HepG2 (cell line): ENCODE measurements around the gene ZNF318. TPM values are rescaled to one million over a fixed set of nuclear protein-coding genes. Genes with fewer than 3 reads are reported as not detected.

Experiments used
- FOXA3 ChIP-seq: IDR thresholded peaks from 2 replicates; pipeline ENCODE4 v1.6.1; 2016; ENCODE audit warnings: missing genetic modification reagents, missing compliant biosample characterization
- RBAK ChIP-seq: sonication (generic); formaldehyde crosslinking; IDR thresholded peaks from 2 replicates; pipeline ENCODE4 v1.5.1; 2020; ENCODE audit warnings: mild to moderate bottlenecking, missing genetic modification reagents
- RNF2 ChIP-seq: fragments of 450-650 bp; conservative IDR thresholded peaks from 2 replicates; pipeline ENCODE4 v1.6.1; 2016; ENCODE audit warnings: low read depth
- ZNF264 ChIP-seq: sonication (generic); formaldehyde crosslinking; IDR thresholded peaks from 2 replicates; pipeline ENCODE4 v1.4.0; 2020; ENCODE audit warnings: missing genetic modification reagents
- ZNF816 ChIP-seq: sonication (generic); formaldehyde crosslinking; IDR thresholded peaks from 2 replicates; pipeline ENCODE4 v1.8.0; 2022; ENCODE audit warnings: missing genetic modification reagents, mild to moderate bottlenecking, borderline replicate concordance
- polyA plus RNA-seq, 8 experiments: library from polyadenylated mRNA; depleted of rRNA in 3 of 8; stranded (reverse) in 7 of 8; unstranded in 1 of 8; fragments of >200 nt; fragmentation: Illumina TruSeq in 4 of 8; extraction: Trizol in 4 of 8; gene quantifications; 2 replicates each; pipeline versions ENCODE4 v1.2.1 to v1.2.3, GENCODE V29; 2011 to 2016; ENCODE audit warnings: low read depth in 4 of 8, missing spikeins in 1 of 8, mixed read lengths in 1 of 8; ENCODE audit not compliant: insufficient read depth in 1 of 8
- total RNA-seq, 5 experiments: library from RNA; depleted of rRNA; stranded (reverse); fragments of >200 nt; fragmentation: Illumina TruSeq; extraction: Trizol; gene quantifications; 2 replicates each; pipeline ENCODE4 v1.2.3, GENCODE V29; 2016; ENCODE audit warnings: low read depth in 1 of 5
- TF ChIP-seq, protein P1 (sequence below): sonication (generic); formaldehyde crosslinking; IDR thresholded peaks from 2 replicates; pipeline ENCODE4 v1.4.0; 2020; ENCODE audit warnings: missing genetic modification reagents
- TF ChIP-seq, protein P2 (sequence below): sonication (generic); formaldehyde crosslinking; IDR thresholded peaks from 2 replicates; pipeline ENCODE4 v1.9.0; 2022; ENCODE audit warnings: missing genetic modification reagents, mild to moderate bottlenecking, borderline replicate concordance
- TF ChIP-seq, protein P3 (sequence below): sonication (generic); formaldehyde crosslinking; IDR thresholded peaks from 2 replicates; pipeline ENCODE4 v1.4.0; 2020; ENCODE audit warnings: missing genetic modification reagents

Gene ZNF318
- total and polyA plus RNA-seq, 2 of the 13 experiments (the other 11 are each of a cell fraction or from before 2014, with no cell fraction given) = 13.0 to 14.5 TPM

DNA sequence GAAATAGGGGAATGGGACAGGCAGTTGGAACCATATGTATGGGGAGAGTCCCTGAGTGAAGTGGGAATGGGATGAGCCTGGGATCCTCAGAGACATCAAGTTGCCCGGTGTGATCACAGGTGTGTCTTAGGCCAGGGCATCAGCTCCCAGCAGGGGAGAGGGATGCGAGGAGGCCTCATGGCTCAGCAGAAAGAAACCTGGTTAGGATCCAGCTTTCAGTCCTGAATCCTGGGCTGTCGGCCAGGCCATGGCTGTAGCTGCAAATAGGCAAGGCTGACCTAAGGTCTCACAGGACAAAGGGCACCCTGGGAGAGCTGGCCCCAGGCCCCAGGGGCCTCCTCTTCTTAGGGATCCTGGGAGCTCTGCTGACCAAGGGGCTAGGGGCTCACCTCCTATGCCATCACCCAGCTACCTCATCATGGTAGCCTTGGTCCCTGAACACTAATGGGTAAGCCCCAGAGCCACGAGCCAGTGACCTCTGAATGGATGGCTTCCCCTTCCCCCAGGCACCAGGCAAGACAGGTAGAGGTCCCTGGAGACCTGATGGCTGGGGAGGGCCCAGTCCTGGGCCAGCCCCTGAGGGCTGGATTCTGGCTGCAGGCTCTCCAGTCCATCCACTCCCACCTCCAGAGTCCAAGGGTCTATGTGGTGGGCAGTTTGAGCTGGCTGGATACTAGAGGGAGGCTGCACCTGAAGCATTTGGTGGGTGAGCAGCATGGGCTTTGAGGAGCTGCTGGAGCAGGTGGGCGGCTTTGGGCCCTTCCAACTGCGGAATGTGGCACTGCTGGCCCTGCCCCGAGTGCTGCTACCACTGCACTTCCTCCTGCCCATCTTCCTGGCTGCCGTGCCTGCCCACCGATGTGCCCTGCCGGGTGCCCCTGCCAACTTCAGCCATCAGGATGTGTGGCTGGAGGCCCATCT, 71.5 kb downstream of the ZNF318 start, which contains the start of gene SLC22A7 (continued):
- TF ChIP-seq, protein P1, sequence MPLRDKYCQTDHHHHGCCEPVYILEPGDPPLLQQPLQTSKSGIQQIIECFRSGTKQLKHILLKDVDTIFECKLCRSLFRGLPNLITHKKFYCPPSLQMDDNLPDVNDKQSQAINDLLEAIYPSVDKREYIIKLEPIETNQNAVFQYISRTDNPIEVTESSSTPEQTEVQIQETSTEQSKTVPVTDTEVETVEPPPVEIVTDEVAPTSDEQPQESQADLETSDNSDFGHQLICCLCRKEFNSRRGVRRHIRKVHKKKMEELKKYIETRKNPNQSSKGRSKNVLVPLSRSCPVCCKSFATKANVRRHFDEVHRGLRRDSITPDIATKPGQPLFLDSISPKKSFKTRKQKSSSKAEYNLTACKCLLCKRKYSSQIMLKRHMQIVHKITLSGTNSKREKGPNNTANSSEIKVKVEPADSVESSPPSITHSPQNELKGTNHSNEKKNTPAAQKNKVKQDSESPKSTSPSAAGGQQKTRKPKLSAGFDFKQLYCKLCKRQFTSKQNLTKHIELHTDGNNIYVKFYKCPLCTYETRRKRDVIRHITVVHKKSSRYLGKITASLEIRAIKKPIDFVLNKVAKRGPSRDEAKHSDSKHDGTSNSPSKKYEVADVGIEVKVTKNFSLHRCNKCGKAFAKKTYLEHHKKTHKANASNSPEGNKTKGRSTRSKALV = no peak
- TF ChIP-seq, protein P2, sequence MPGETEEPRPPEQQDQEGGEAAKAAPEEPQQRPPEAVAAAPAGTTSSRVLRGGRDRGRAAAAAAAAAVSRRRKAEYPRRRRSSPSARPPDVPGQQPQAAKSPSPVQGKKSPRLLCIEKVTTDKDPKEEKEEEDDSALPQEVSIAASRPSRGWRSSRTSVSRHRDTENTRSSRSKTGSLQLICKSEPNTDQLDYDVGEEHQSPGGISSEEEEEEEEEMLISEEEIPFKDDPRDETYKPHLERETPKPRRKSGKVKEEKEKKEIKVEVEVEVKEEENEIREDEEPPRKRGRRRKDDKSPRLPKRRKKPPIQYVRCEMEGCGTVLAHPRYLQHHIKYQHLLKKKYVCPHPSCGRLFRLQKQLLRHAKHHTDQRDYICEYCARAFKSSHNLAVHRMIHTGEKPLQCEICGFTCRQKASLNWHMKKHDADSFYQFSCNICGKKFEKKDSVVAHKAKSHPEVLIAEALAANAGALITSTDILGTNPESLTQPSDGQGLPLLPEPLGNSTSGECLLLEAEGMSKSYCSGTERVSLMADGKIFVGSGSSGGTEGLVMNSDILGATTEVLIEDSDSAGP (CRISPR knock-in tag) = peak; percentile 77
- TF ChIP-seq FOXA3 (CRISPR knock-in tag) = 0 out of 2 replicates have a peak, but pooled peaks have one; percentile 21
- no peak for TF ChIP-seq RNF2
- TF ChIP-seq RBAK (CRISPR knock-in tag) = no peak
- TF ChIP-seq, protein P3, sequence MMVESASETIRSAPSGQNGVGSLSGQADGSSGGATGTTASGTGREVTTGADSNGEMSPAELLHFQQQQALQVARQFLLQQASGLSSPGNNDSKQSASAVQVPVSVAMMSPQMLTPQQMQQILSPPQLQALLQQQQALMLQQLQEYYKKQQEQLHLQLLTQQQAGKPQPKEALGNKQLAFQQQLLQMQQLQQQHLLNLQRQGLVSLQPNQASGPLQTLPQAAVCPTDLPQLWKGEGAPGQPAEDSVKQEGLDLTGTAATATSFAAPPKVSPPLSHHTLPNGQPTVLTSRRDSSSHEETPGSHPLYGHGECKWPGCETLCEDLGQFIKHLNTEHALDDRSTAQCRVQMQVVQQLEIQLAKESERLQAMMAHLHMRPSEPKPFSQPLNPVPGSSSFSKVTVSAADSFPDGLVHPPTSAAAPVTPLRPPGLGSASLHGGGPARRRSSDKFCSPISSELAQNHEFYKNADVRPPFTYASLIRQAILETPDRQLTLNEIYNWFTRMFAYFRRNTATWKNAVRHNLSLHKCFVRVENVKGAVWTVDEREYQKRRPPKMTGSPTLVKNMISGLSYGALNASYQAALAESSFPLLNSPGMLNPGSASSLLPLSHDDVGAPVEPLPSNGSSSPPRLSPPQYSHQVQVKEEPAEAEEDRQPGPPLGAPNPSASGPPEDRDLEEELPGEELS = 0 out of 2 replicates have a peak, but pooled peaks have one; percentile 29
- no peak for TF ChIP-seq ZNF264
- no peak for TF ChIP-seq ZNF816 (CRISPR knock-in tag)
- TF ChIP-seq, all 625 proteins: peak for 188
